Naive B cell (primary cell): Measurements from ENCODE around the gene SEC22C. TPM values are rescaled to one million over a fixed set of nuclear protein-coding genes. Genes with fewer than 3 reads are reported as not detected.
A peak's percentile ranks its signal among the peaks of the same experiment; 100 is the strongest.
"Not testable (repeated sequence)": the region's sequence is repeated elsewhere in the genome, so short reads cannot be mapped to it uniquely, and the experiment has no call there.

Experiments used
- ATAC-seq, 2 donors: fragments of 150-1000 bp; cut with Tn5 transposase; 2 replicates each; pipeline ENCODE4 v1.10.0; 2021; ENCODE audit warnings: low read depth in 2 of 2, mild to moderate bottlenecking in 2 of 2, moderate library complexity in 2 of 2
- DNase-seq: peaks from one replicate; pipeline ENCODE4 v3.0.0; 2022
- H3K27ac Mint-ChIP-seq, 6 donors: one replicate each; pipeline ENCODE4 v1.8.0; 2020 to 2022; ENCODE audit warnings: mild to moderate bottlenecking in 6 of 6, mixed read lengths in 6 of 6, moderate library complexity in 5 of 6, inconsistent platforms in 2 of 6
- H3K27me3 Mint-ChIP-seq, 3 donors: one replicate each; pipeline ENCODE4 v1.8.0; 2021 to 2022; ENCODE audit warnings: mixed read lengths in 3 of 3, mild to moderate bottlenecking in 1 of 3
- H3K36me3 Mint-ChIP-seq, 2 donors: one replicate each; pipeline ENCODE4 v1.8.0; 2020 to 2022; ENCODE audit warnings: mixed read lengths in 2 of 2, inconsistent platforms in 1 of 2, mild to moderate bottlenecking in 1 of 2
- H3K4me1 Mint-ChIP-seq, 3 donors: one replicate each; pipeline ENCODE4 v1.8.0; 2020 to 2022; ENCODE audit warnings: mixed read lengths in 3 of 3, inconsistent platforms in 1 of 3, mild to moderate bottlenecking in 1 of 3, moderate library complexity in 1 of 3
- H3K4me3 Mint-ChIP-seq, 8 donors: one replicate each; pipeline ENCODE4 v1.8.0; 2020 to 2022; ENCODE audit warnings: mild to moderate bottlenecking in 8 of 8, mixed read lengths in 8 of 8, moderate library complexity in 8 of 8, inconsistent platforms in 2 of 8
- H3K9me3 Mint-ChIP-seq, 7 donors: one replicate each; pipeline ENCODE4 v1.8.0; 2020 to 2022; ENCODE audit warnings: mixed read lengths in 7 of 7, mild to moderate bottlenecking in 5 of 7, inconsistent platforms in 2 of 7, moderate library complexity in 1 of 7
- polyA plus RNA-seq, 6 donors: library from polyadenylated mRNA; unstranded; fragments of 300-500 nt; fragmentation: Illumina TruSeq; gene quantifications; one replicate each; pipeline ENCODE4 v1.2.3, GENCODE V29; 2021; ENCODE audit warnings: low read depth in 6 of 6

SEC22C gene
- polyA plus RNA-seq, 6 donors from 2014 or later, result 25.1 to 39.0 (median 31.3) TPM

DNA sequence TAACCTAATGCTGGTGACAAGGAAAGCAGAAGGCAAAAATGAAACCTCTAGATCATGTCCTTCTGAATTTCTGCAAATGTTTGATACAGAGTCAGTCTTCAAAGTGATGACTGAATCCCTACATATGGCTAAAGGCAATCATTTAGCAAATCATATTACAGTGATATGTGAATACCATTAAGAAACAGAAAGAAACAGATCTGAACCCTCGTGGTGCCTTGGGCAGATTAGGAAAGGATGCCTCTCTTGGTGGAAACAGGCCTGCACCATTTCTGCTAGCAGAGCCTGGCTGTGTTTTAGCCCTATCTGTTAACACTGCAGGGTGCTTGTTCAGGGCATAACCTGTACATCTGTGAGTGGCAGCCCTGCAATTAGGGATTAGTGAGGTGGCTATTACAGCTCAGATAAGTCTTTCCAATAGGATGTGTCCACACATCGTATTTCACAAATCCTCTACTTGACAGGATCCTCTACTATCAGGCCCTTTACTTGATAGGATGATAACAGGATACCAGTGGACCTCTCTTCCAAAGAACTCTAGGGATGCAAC lies 12.1 kb downstream of the SEC22C start:
- Mint-ChIP-seq H3K36me3 (peaks cover 24 to 38% of the 10 kb centered on the region in 2 donors), H3K27ac (peak overlapping the region in 1 of 6 donors; percentile 66)

DNA sequence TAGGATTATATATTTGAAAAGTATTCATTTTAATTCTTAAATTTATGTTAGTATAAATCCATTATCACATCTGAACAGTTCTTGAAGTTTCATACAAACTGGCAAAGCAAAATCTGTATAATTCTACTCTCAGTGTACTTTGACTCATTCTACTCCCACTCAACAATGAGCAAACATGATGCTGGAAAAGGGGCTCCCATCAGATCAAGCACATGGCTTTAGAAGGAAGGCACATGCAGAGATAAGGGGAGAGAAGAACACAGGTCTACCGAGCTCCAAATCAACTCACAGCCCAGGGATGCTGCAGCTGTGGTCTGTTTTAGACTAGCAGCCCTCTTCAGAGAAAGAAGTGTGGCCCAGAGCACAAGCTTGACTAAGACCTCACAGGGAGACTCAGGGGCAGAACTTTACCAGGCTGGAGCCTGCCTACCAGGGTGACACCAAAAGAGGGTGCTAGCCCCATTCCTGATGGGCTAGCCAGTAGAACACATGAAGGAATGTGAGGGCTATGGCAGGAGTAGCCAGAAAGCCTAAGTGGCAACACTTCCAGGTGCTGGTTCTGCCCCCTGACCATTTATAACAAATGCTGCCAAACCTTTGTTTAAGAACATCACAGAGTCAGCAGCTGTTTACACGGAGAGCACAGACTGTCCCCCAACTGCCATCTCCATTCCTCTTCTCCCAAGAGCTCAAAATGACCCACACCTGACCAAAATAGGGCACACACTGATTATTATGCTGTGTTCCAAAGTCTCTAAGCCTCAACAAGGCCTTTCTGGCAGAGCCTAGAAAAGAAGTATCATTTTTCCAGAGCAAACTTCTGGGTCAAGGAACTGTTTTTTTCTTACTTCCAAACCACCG lies 19.5 kb downstream of the SEC22C start:
- Mint-ChIP-seq H3K4me3 (no peak overlapping the region), H3K36me3 (peaks cover 14 to 22% of the 10 kb centered on the region in 2 donors), H3K4me1 (peaks cover 0 to 6% (median 4%) of the 10 kb centered on the region in 3 donors), H3K9me3 (no peaks in the 10 kb centered on the region), H3K27me3 (no peaks in the 10 kb centered on the region), H3K27ac (no peak overlapping the region)
- DNase-seq (no peak), ATAC-seq (no peak)

More for the DNA sequence above, 12.1 kb downstream of the SEC22C start:
- no peak for DNase-seq
- no peak for ATAC-seq
- Mint-ChIP-seq H3K9me3 (peaks cover 0 to 14% (median 11%) of the 10 kb centered on the region in 7 donors), H3K4me3 (no peak overlapping the region), H3K27me3 (no peaks in the 10 kb centered on the region), H3K4me1 (peaks cover 8 to 20% (median 9%) of the 10 kb centered on the region in 3 donors)

DNA sequence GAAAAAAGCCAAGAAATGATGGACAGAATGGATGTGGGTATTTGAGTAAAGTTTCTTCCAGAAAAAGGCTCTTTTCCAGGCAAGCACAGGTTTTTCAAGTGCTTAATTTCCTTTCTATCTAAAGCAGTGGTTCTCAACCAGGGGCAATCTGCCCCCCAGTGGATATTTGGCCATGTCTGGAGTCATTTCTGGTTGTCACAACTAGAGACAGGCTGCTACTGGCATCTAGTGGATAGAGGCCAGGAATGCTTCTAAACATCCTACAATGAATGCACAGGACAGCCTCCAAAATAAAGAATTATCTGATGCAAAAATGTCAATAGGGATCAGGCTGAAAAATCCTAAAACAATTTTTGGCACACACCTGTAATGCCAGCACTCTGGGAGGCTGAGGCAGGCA lies 23.9 kb downstream of the SEC22C start:
- H3K27me3 Mint-ChIP-seq, result no peaks in the 10 kb centered on the region
- ATAC-seq, result no peak
- H3K4me3 Mint-ChIP-seq, result no peak overlapping the region
- no peaks in the 10 kb centered on the region for H3K9me3 Mint-ChIP-seq
- no peak for DNase-seq
- H3K4me1 Mint-ChIP-seq, result no peaks in the 10 kb centered on the region
- no peak overlapping the region for H3K27ac Mint-ChIP-seq
- H3K36me3 Mint-ChIP-seq, result peaks cover 29 to 39% of the 10 kb centered on the region in 2 donors

DNA sequence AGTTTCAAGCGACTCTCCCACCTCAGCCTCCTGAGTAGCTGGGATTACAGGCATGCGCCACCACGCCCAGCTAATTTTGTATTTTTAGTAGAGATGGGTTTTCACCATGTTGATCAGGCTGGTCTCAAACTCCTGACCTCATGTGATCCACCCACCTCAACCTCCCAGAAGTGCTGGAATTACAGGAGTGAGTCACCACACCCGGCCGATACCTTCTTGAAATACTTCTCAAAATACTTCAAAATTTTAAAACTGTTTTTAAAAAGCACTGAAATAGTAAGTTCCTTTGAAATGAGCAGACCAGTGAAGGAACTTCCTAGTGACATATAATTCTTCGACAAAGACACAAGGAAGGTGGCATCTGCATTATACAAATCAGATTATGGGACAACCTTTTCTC lies 24.9 kb downstream of the SEC22C start:
- not testable (repeated sequence) for H3K4me3 Mint-ChIP-seq
- peaks cover 31 to 42% of the 10 kb centered on the region in 2 donors for H3K36me3 Mint-ChIP-seq

DNA sequence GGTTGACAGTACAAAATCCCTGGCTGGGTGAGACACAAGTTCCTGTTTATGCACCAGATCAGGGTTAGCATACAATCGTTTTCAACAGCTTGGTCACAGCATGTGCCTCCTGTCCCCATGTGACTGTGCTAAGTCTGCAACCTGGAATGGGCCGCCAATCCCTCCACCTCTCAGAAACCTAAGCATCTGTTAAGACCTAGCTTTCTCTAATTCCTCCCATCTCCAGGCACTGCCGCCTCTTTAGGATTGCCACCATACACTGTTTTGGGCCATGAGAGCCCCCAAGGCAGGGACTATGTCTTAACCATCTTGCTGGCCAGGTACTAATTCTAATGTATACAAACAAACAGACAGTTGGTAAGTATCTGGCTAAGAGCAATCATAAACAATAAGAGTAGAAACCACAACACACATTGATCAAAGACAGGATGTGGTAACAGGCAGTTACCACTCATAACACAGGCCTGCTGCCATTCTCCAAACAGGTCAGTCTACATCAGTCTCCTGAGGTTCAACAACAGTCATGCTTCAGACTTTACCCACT lies 25.6 kb downstream of the SEC22C start:
- peaks cover 31 to 40% of the 10 kb centered on the region in 2 donors for H3K36me3 Mint-ChIP-seq
- no peak for DNase-seq

More for the DNA sequence above, 24.9 kb downstream of the SEC22C start:
- not testable (repeated sequence) for H3K4me1 Mint-ChIP-seq, H3K27me3 Mint-ChIP-seq, ATAC-seq, H3K27ac Mint-ChIP-seq, H3K9me3 Mint-ChIP-seq, DNase-seq

DNA sequence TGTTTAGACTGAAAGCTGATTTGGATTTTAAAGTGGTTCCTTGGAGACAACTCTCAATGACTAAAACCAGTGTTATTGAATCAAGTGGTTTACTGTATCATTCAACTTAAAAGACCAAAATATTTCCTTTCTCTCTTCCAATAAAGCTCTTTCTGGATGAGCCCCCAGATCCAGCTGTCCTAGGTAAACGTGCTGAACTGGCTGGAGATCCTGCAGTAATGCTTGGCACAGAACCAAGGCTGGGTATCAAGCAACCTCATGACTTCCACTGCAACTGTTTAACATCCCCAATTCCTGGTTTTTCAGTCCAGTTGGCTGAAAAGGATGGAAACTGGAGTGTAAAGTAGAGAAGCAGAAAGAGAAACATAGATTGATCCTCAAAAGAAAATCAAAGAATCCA lies 28.9 kb downstream of the SEC22C start:
- H3K4me3 Mint-ChIP-seq, result no peak overlapping the region
- H3K36me3 Mint-ChIP-seq, result peaks cover 28 to 33% of the 10 kb centered on the region in 2 donors

More for the DNA sequence above, 25.6 kb downstream of the SEC22C start:
- no peak overlapping the region for H3K4me3 Mint-ChIP-seq
- no peak for ATAC-seq
- no peaks in the 10 kb centered on the region for H3K9me3 Mint-ChIP-seq
- no peaks in the 10 kb centered on the region for H3K4me1 Mint-ChIP-seq
- H3K27me3 Mint-ChIP-seq, result no peaks in the 10 kb centered on the region
- H3K27ac Mint-ChIP-seq, result peak overlapping the region in 2 of 6 donors; percentile 66 to 85

DNA sequence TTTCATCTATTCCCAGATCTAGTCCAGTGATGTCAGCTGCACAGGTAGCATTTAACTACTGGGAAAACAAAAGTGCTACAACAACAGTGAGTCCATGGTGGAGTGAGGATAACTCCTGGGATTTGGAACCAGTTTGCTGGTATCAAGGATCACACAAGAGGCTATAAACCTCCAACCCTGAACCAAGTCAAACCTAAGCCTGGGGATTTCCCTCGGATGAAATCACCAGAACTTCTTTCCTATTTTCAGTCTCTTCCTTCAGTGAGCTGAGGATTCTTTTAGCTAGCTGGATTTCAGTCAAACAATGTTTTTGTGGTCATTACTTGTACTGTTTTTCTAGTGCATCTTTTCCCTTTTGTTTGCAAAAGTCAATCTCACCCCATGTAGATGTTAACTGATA lies 31.5 kb downstream of the SEC22C start:
- H3K4me3 Mint-ChIP-seq, result no peak overlapping the region
- no peaks in the 10 kb centered on the region for H3K9me3 Mint-ChIP-seq
- peaks cover 0 to 2% (median 0%) of the 10 kb centered on the region in 3 donors for H3K4me1 Mint-ChIP-seq
- H3K27ac Mint-ChIP-seq, result peak overlapping the region in 2 of 6 donors; percentile 56 to 77
- ATAC-seq (no peak), DNase-seq (no peak)
- H3K27me3 Mint-ChIP-seq, result no peaks in the 10 kb centered on the region
- peaks cover 13 to 15% of the 10 kb centered on the region in 2 donors for H3K36me3 Mint-ChIP-seq

More for the DNA sequence above, 28.9 kb downstream of the SEC22C start:
- no peaks in the 10 kb centered on the region for H3K4me1 Mint-ChIP-seq
- H3K27ac Mint-ChIP-seq, result peak overlapping the region in 1 of 6 donors; percentile 28
- DNase-seq (no peak), ATAC-seq (no peak)
- H3K27me3 Mint-ChIP-seq, result no peaks in the 10 kb centered on the region
- no peaks in the 10 kb centered on the region for H3K9me3 Mint-ChIP-seq

DNA sequence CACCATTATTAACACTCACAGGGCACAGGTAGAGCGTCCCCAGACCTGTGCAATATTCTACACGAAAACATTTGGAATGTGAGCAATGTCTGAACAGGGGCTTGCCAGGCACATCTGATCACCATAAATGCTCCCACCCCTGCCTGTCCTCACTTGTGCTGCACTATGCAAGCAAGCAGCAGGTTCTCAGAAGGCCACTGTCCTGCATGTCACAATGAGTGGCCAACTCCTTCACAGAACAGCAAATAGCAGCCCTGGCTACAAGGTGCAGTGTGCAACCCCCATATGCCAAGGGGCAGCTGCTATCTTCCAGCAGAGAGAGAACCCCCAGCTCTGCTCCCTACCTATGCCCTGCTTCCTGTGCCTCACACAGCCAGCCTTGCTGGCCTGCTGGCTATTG lies 32.6 kb downstream of the SEC22C start:
- peaks cover 13 to 15% of the 10 kb centered on the region in 2 donors for H3K36me3 Mint-ChIP-seq
- H3K4me3 Mint-ChIP-seq, result no peak overlapping the region
- ATAC-seq (no peak), DNase-seq (no peak)
- H3K27me3 Mint-ChIP-seq, result no peaks in the 10 kb centered on the region
- peak overlapping the region in 1 of 6 donors; percentile 45 for H3K27ac Mint-ChIP-seq
- peaks cover 0 to 2% (median 0%) of the 10 kb centered on the region in 3 donors for H3K4me1 Mint-ChIP-seq
- H3K9me3 Mint-ChIP-seq, result no peaks in the 10 kb centered on the region

DNA sequence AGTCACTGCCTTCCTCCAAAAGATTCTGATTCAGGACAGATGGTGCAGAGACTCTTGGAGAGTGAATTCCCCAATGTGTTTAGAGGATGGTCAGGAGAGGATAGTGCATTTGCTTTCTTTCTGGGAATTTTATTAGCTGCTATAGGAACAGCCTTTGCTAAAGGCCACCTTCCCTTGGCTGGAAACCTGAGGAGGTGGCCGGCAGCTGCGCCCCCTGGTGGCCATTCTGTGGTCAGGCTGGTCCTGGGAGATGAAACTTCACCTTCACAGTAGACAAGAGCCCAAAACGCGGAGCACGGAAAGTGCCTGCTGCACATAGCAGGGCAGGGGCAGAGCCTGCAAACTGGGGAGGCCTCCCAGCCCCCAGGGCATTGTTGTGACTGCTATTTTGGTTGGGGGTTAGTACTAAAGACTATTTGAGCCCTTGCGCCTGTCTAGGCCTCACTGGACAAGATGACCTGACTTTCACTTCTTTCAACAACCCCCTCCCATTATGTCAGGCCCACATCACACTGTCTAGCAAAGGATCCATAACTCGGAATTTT lies 34.3 kb downstream of the SEC22C start:
- Mint-ChIP-seq H3K27ac (peak overlapping the region in 4 of 6 donors; percentile 6 to 68 (median 14)), H3K36me3 (no peaks in the 10 kb centered on the region), H3K4me1 (peaks cover 0 to 2% (median 0%) of the 10 kb centered on the region in 3 donors), H3K4me3 (no peak overlapping the region), H3K9me3 (no peaks in the 10 kb centered on the region), H3K27me3 (no peaks in the 10 kb centered on the region)
- DNase-seq, result peak; percentile 44
- peak; percentile 66 to 70 for ATAC-seq

DNA sequence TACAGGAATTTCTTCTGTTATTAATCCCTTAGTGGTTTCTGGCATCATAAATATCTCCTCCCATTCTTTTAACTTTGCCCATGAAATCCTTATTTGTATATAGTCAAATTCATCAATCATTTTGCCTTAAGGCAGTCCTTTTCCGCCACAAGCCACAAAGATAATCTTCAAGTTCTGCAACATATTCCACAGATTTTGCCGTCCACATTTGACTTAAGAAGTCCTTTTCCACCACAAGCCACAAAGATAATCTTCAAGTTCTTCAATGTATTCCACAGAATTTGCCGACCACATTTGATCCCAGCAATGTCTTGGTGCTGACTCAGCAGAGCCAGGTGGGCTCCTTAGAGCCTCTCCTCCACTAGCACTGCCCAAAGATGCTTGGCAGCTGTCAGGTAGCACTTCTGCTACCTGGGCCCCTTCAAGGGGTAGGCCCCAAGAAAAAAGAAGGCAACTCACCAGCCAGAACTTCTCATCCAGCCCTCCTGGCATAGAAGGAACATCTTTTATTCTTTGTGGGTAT lies 35.0 kb downstream of the SEC22C start:
- no peak for DNase-seq
- Mint-ChIP-seq H3K36me3 (no peaks in the 10 kb centered on the region), H3K4me1 (peaks cover 0 to 2% (median 0%) of the 10 kb centered on the region in 3 donors), H3K27me3 (no peaks in the 10 kb centered on the region), H3K9me3 (no peaks in the 10 kb centered on the region), H3K4me3 (peak overlapping the region in 1 of 8 donors; percentile 42), H3K27ac (peak overlapping the region in 2 of 6 donors; percentile 22 to 37)
- ATAC-seq, result no peak

DNA sequence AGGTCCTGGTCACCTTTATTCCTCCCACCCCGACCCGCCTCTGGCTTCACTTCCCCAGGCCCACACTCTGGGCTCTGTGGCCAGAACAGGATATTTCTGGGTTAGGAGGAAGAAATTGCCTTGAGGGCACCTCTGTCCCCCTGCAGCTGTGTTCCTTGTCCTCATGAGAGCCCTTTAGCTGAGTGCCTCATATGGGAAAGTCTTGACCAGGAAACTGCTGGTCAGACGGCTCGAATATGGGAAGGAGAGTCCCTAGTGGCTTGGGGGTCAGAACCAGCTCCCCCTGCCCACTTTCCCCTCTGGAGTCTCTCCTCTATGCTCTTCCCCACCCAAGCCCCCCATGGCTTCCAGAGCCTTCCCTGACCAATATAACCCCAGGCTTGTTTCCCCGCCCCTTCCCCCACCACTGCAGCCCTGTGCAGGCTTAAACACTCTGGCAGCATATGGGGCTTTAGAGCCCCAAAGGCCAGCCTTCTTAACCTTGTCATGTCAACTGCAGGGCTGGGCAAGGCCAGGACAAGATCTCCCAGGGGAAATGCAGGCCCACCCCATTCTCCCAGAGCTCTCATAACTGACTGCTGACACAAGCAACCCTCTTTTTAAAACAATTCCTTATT lies 36.4 kb downstream of the SEC22C start:
- Mint-ChIP-seq H3K36me3 (no peaks in the 10 kb centered on the region), H3K27ac (peak overlapping the region in 1 of 6 donors; percentile 10), H3K4me1 (peaks cover 0 to 2% (median 0%) of the 10 kb centered on the region in 3 donors), H3K4me3 (no peak overlapping the region), H3K27me3 (no peaks in the 10 kb centered on the region), H3K9me3 (no peaks in the 10 kb centered on the region)
- ATAC-seq (no peak), DNase-seq (no peak)

DNA sequence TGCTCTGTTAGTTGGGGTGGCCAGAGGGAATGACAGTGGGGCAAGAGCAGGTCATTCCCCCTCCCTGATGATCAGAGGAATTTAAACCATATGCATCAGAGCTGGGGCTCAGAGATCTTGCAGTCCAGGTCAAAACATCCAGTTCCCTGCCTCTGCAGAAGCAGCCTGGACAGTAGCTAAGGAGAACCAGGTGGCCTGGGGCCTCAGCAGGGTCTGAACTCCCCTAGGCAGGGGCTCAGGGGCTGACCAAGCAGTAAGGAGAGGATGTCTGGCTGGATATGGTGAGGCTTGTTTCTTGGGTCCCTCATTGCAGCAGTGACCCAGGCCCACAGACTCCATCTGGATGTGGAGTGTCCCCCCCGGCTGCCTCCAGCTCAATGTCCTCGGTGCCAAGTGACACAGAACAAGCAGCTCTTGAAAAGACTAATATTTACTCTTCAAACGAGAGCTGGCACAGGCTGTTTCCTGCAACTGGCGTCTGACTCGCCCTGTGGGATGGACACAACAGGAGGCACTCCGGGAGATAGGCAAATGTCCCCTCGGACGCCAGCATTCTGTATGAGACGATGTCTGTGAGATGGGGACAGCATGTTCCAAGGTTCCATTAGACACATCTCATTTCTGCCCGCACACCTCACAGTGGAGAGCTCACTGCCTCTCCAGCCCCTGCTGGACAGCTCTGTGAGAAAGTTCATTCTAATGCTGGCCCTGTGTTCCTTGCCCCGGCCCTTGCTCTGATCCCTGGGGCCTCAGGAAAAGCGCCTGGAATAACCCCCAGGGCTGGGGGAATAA lies 37.1 kb downstream of the SEC22C start:
- DNase-seq, result no peak
- no peak for ATAC-seq
- no peaks in the 10 kb centered on the region for H3K36me3 Mint-ChIP-seq
- H3K27me3 Mint-ChIP-seq, result peaks cover 0 to under 1% (median under 1%) of the 10 kb centered on the region in 3 donors
- H3K27ac Mint-ChIP-seq, result no peak overlapping the region
- peaks cover 0 to 3% (median 2%) of the 10 kb centered on the region in 3 donors for H3K4me1 Mint-ChIP-seq
- no peak overlapping the region for H3K4me3 Mint-ChIP-seq
- H3K9me3 Mint-ChIP-seq, result no peaks in the 10 kb centered on the region
